ENCODE results near the gene DNAJC15. TPM values are rescaled to one million over a fixed set of nuclear protein-coding genes. Genes with fewer than 3 reads are reported as not detected.

DNAJC15 gene
- total RNA-seq (2022; extraction: Qiagen RNA extraction; ENCODE audit: low read depth), result under 0.01 to 0.10 TPM (median 0.06 TPM) in 3 of 5 replicates, not detected in the others

GRCh38 chr13:43023289-43023963 is at the start of gene DNAJC15:
Gene DNAJC15, plus strand, starts transcription at chr13:43023586. Its CDS starts 41 bp downstream, at chr13:43023627.

GRCh38 chr13:42991898-42992763 is 31.3 kb upstream of the DNAJC15 start, which contains the start of gene EPSTI1:
Gene EPSTI1, minus strand, starts transcription at chr13:42992241. Its CDS starts 76 bp downstream, at chr13:42992165.

Other genes starting within 250 kb of the DNAJC15 start
- gene FAM216B, start 242.0 kb upstream of the DNAJC15 start, total RNA-seq (2022; extraction: Qiagen RNA extraction; ENCODE audit: low read depth), result not detected in 5 replicates
- 0.05 TPM in 1 of 5 replicates, not detected in the others for gene EPSTI1, start 31.3 kb upstream of the DNAJC15 start, total RNA-seq (2022; extraction: Qiagen RNA extraction; ENCODE audit: low read depth)